GM18511 (cell line): ENCODE measurements around the gene OR2G3.

Experiments used
- ATAC-seq: cut with Tn5 transposase; IDR thresholded peaks from one replicate; pipeline ENCODE4 v1.9.1; 2021; ENCODE audit warnings: mild to moderate bottlenecking, moderate library complexity; ENCODE audit not compliant: unreplicated experiment

OR2G3 gene

GRCh38 chr1:247605286-247605685, at the start of gene OR2G3:
TSS of gene OR2G3 (plus strand) at chr1:247605586. CDS start at chr1:247605586, 0 bp downstream.
- no peak for ATAC-seq

- no peak for ATAC-seq
Observed at GRCh38 chr1:247557926-247558674, 47.3 kb upstream of the OR2G3 start.

GRCh38 chr1:247561711-247562110, 43.7 kb upstream of the OR2G3 start:
- ATAC-seq, result no peak

DNA sequence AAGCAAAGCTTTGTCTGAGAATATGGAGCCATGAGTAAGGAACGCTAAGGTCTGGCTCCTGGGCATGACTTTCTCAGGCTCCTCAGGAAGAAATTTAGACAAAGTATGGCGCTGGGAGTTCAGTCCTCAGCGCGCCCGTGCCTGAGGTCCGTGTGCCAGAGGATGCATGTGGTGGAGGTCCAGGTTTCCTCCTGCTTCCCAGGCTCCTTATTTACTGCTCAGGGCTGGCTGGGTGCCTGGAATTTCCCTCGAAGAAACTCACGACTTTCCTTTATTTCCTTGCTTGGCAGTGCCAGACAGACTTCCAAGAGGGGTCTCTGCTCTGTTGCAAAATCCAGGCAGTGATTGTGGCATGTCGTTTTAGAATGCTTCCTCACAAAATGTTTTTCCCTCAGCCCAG, 43.2 kb upstream of the OR2G3 start:
- ATAC-seq, result no peak

- ATAC-seq, result no peak
Observed at GRCh38 chr1:247574236-247574635, 31.1 kb upstream of the OR2G3 start.

DNA sequence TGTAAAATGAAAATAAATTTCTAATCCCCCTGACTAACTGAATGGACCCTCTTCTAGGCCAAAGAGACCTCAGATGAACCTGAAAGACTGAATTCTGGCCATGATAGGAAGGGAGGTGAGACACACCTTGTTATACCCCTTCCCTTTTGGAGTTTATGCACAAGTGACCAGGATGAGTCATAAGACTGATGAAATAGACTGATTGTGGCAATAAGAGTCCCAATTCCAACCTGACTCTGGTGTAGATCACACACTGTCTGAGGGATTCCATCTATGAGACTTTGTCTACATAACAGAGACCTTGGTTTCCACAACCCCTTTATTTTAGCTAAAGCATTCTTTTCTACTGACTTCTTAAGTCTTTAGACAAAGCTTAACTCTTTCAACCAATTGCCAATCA, 30.7 kb upstream of the OR2G3 start:
- ATAC-seq, result no peak

DNA sequence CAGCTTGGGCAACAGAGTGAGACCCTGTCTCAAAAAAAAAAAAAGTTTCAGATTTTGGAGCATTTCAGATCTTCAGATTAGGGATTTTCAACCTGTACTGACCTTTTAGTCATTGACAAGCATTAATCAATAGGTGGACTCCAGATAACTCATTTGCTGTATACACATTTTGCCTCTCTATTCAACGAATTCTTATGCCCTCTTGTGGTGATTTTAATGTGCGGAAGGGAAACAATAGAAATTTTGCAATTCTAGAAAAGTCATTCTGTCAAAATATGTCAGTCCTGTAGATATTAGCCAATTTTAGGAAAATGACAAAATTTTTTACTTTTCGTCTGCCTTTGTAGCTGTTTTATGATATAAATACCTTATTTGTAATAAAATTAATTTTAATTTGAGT, 28.9 kb upstream of the OR2G3 start:
- no peak for ATAC-seq

- no peak for ATAC-seq
Observed at GRCh38 chr1:247578946-247579460, 26.4 kb upstream of the OR2G3 start.

DNA sequence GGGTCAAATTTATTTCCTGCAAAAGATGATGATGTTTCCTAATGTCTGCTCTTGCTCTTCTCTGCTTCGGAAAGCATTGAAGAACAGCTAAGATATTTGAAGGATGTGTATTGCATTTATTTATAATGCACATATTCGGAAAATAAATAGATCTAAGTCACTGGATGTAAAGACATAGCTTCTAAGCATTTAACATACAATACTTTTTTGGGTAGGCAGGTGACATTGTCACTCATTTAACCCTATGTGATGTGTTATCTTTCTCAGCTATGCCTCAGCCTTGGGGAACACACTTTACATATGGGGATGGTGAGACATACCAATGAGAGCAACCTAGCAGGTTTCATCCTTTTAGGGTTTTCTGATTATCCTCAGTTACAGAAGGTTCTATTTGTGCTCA, 17.3 kb upstream of the OR2G3 start, which contains the start of gene OR2G2:
TSS of gene OR2G2 (plus strand) at position 301 of the 400 bp plus-strand sequence. CDS start at position 301, 0 bp downstream.
- no peak for ATAC-seq

GRCh38 chr1:247613405-247613804, 8.0 kb downstream of the OR2G3 start:
- no peak for ATAC-seq

DNA sequence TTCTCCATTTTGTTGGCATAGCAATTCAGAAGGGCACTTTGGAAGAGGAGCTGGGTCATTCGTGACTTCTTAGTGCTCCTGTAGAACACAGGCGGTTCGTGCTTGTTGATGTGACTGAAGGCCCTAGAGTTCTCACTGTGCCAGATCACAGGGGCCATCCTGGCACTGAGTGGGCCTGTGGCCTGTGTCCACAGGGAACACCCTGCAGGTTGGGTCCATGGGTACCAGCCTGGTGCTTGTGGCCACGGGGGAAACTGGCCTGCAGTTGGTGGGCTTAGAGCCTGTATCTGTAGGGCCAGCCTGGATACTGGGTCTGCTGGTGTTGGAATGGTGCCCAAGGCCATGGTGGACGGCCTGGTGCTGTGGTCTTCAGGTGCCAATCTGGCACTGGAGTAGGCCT, 9.2 kb downstream of the OR2G3 start:
- no peak for ATAC-seq

DNA sequence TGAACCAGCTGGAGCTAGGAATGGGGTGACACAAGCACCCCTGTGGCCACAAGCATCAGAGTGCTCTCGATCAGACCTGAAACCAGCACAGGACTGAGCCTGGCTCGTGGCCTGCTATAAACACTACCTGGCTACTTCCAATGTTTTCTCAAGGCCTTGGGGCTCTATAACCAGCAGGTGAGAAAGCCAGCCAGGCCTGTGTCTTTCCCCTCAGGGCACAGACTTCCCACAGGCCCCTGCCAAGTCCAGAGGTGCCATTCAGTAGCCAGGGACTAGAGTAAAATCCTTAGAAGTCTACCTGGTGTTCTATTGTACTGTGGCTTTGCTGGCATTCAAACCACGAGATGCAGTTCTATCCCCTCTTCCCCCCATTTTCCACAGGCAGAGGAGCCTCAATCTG, 22.6 kb downstream of the OR2G3 start:
- no peak for ATAC-seq

DNA sequence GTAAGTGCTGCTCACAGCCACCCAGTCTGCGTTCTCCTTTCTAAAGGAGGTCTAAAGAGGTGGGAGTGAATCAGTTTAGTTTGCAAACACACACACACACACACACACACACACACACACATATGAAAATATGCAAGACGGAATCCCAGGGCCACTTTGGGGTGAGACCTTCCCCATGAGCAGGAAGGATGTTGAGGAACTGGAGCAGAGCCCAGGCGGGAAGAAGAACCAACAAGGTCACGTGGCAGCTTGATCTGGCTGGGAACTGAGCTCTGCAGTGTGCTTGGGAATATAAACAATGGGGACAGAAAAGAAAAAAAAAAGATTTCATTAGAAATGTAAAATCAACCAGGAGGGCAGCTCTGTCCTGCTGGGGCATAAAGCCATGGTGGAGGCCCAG, 32.6 kb downstream of the OR2G3 start:
- ATAC-seq, result no peak

DNA sequence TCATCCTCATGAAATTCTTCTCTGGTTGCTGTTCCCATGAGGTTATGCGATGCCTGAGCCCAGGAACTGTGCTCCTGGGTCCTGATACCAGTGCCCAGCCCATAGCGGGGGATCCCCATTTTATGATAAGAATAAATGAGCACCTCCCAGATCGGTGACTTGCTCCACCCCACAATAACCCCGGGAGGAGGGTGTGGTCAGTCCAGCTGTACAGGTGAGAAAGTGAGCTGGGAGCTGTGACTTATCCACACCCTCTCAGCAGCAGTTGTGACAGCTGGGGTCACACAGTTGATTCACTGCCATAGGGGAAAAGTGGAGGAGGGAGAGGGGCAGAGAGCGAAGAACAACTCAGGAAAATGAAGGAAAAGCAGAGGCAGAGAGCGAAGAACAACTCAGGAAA, 33.4 kb downstream of the OR2G3 start:
- no peak for ATAC-seq

GRCh38 chr1:247639381-247639981, 34.1 kb downstream of the OR2G3 start:
- ATAC-seq, result no peak

GRCh38 chr1:247642742-247643141, 37.4 kb downstream of the OR2G3 start:
- ATAC-seq, result no peak

DNA sequence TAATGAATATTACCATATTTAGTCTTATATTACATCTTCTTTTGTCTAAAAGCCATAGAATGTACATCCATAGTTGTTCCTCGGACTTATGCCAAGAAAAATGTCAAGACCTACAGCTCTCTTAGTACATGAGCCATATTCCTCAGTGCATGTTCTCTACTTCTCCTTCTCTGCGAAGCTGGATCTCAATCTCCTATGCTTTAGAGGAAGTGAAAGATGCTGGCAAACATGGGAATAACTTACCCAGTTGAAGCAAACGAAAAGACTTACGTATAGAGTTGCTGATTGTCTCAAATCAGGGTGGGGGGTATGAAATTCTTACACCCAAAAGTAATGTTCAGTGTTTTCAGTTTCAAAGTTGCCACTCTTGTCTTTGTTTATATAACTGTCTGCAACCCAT, 41.5 kb downstream of the OR2G3 start:
- no peak for ATAC-seq

GRCh38 chr1:247647864-247648263, 42.5 kb downstream of the OR2G3 start:
- ATAC-seq, result no peak

DNA sequence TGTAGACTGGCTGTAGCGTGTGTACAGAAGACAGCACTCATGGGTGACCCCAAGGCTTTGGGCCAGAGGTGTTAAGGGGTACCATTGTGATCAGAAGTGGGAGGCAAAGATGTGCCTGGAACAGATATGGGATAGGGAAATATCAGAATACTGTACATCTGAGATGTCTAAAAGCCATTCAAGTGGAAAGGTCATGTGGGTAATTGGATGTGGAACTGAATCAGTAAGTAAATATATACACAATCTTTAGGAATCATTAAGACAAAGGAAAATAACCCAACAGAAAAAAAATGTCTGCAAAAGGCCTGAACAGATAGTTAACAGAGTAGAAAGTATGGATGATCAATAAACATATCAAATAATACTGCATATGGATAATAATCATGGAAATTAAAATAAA, 47.7 kb downstream of the OR2G3 start:
- no peak for ATAC-seq
